GM18873 (cell line): ENCODE data around the gene PCSK5.
"Not testable (repeated sequence)": the region's sequence is repeated elsewhere in the genome, so short reads cannot be mapped to it uniquely, and the experiment has no call there.

Experiments
- ATAC-seq: cut with Tn5 transposase; IDR thresholded peaks from one replicate; pipeline ENCODE4 v1.9.1; 2021; ENCODE audit warnings: mild to moderate bottlenecking, moderate library complexity, moderate number of reproducible peaks; ENCODE audit not compliant: unreplicated experiment, low FRiP score

The PCSK5 gene

DNA sequence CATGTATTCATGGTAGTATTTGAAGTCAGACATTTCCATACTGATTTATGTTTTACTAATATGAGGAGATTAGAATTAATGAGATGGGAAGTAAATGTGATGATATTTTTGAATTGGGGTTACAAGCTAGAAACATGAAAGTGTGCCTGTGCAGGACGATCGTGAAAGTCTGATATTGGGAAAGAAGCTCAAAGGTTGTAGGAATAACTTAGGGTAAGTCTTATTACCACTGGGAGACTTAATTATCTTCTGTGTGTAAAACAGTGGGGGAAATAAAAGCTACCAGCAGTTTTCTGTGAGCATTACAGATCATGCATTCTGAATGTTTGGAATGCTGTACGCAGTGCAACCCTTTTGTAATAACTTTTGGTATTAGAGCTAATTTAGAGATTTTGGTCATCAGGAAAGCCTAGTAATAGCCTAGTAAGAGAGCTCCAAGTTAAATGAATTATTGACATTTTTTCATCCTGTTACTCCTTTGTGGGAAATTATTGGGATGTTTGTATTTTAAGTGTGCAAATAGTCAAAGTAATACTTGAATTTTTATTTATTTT, 153.9 kb downstream of the PCSK5 start:
- ATAC-seq = no peak

DNA sequence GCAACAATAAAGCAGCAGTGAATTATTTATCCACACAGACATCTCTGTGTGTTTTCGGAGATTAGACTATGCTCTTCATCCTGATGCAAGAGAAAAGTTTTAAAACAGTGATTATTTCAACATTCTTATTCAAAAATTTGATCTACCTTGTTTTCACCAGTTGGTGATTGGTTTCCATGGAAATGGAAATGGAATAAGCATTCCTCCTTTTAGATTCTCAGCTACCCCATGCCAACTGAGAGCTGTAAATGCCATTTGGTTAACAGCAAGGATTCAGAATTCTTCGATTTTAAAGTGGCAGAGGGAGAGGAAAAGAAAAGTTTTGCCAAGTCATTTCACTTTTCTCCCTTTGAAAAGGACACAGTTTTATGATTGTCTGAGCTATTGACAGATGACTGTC, 154.7 kb downstream of the PCSK5 start:
- no peak for ATAC-seq

DNA sequence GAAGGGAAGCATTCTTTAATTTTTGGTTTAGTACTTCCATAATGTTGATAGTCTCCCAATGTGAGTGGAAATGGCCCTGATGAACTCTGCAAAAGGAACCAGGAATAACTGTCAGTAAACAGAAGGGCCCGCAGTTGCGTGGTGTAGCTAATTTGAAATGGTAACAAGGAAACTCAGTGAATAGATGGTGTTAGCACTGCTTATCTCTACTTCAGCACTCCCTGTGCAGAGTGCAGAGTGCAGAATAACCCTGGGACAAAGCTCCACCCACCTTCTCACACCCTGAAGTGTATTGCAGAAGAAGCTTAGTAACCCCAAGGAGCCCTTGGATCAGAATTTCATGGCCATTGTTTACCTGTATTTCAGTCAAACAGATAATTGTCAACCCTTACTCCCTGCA, 158.9 kb downstream of the PCSK5 start:
- no peak for ATAC-seq

DNA sequence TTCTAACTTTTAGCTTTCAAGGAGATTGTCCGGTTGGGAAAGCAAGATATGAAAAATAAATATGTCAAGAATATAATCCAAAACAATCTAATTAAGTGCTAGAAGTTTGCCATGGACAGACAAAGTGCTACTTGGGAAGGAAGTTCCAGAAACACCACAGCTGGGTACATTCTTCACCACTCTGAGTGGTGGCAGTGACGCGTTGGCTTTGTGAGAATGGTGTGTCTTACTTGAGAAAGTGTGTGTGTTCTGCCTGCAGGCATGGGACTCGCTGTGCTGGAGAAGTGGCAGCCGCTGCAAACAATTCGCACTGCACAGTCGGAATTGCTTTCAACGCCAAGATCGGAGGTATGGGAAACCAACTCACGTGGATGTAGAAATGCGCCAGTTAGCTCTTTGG, 177.2 kb downstream of the PCSK5 start:
- ATAC-seq = no peak

DNA sequence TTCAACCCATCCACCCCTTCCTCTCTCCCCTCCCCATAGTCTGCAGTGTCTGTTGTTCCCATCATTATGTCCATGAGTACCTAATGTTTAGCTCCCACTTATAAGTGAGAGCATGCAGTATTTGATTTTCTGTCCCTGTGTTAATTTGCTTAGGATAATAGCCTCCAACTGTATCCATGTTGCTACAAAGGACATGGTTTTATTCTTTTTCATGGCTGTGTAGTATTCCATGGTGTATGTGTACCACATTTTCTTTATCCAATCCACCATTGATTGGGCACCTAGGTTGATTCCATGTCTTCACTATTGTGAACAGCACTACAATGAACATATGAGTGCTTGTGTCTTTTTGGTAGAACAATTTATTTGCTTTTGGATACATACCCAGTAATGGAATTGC, 187.1 kb downstream of the PCSK5 start:
- no peak for ATAC-seq

DNA sequence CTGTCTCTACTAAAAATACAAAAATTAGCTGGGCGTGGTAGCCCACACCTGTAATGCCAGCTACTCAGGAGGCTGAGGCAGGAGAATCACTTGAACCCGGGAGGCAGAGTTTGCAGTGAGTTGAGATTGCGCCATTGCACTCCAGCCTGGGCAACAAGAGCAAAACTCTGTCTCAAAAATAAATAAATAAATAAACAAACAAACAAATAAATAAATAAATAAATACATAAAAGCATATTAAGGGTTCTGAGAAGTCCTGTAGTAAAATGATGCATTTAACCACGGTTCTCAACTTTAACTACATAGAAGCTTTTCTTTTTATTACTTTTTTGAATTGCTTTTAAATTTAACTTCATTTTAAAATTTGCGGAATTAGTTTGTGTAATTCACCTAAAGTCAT, 190.8 kb downstream of the PCSK5 start:
- ATAC-seq = not testable (repeated sequence)

DNA sequence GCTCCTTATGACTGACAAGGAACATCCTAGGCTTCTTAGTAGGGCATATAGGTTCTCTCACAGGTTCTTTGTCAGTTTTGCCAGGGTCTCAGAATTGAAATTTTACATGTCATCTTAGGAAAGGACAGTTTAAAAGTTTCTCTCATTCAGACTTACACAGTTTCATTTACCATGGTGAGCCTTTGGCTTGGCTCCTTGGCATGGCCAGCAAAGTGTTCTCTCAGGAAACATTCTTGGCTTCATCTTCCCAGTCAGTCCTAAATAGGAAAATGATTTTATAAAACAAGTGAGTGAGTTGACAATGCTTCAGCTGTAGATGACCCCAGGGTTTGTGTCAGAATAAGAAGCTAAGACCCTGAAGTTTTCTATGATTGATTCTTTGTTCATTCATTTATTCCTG, 191.6 kb downstream of the PCSK5 start:
- no peak for ATAC-seq

DNA sequence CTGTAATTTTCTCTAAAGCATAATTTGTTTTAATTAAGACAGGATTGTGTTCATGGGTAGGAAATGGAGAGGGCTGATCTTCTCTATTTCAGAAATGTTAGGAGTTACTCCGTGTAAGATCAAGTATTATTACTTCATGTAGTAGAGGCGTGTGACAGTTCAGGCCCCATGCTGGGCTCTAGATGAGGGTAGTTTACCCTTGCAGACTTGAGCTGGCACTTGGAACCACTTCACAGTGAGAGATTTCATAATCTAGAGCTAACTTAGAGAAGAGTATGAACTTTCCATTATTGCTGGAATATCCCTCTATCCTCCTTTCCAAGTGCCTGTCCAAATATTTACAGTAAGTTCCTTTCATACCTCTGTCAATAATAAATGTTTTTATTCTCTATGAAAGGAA, 195.1 kb downstream of the PCSK5 start:
- no peak for ATAC-seq

DNA sequence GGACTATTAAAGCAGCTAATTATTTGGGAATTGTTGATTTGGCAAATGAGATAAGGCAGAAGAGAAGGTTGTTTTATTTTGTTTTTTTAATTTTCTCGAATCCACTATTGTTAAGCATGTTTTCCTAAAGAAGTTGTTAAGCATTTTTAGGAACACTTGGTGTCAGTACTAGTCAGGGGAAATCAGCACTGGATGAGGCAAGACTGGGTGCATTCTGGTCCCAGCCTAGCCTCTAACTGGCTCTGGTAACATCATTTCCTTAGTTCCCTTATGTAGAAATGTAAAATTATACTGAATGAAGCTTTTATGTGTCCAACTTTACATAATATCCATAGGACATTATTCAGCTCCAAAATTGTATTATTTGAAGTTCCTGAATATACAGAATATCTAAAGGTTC, 196.1 kb downstream of the PCSK5 start:
- no peak for ATAC-seq

DNA sequence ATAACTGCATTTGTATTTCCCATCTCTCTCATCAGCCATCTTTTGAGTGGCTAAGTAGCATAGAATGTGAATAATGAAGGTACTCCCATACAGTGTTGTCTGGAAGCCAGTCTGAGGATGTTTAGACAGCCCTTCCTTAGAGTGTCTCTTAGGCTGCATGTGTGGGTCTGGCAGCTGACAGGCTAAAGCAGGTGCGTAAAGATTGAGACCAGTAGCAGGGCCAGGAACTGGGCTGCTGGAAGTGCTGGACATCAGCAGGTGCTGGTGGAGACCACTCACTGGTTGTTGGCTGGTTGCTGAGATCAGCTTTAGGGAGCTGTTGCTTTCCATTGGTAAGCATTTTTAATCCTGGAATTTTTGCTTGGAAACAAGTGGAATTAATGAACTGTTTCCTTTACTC, 197.5 kb downstream of the PCSK5 start:
- ATAC-seq = no peak

DNA sequence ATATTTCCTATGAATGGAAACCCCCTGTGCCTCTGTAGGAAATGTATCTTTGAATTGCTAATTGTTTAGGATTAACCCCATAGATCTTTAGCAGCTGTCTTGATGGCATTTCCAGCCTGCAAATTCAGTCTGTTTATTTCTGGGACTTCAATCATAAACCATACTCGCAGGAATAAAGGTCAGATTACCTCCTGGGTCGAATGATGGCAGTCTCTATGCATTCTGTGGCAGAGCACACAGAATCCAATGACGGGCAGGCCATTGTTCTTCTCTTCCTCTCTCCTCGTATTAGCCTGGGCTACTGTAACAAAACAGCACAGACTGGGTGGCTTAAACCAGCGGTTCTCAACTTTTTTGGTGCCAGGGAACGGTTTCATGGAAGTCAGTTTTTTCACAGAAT, 199.9 kb downstream of the PCSK5 start:
- no peak for ATAC-seq

DNA sequence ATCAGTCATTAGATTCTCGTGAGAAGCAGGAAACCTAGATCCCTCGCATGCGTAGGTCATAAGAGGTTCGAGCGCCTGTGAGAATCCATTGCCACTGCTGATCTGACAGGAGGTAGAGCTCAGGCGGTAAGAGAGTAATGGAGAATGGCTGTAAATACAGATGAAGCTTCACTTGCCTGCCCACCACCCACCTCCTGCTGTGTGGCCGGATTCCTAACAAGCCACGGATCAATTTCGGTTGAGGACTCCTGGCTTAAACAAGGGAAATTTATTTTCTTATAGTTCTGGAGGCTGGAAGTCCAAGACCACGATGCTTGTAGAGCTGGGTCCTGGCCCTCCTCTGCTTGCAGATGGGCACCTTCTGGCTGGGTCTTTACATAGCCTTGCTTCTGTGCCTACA, 200.4 kb downstream of the PCSK5 start:
- ATAC-seq = no peak

DNA sequence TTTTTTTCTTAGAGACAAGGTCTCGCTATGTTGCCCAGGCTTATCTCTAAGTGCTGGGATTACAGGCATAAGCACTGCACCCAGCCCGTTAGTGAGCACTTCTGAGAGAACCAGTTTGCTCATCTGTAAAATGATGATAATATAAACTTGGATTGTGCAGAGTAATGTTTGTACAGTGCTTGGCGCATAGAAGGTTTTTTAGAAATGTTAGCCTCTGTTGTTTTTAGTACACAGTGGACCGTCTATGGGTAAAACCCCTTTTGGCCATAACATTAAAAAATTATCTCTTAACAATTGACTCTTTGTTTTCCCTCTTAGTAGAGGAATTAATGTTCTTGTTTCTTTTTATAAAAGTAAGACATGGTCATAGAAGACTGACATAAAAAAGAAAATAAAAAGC, 202.1 kb downstream of the PCSK5 start:
- ATAC-seq = no peak

DNA sequence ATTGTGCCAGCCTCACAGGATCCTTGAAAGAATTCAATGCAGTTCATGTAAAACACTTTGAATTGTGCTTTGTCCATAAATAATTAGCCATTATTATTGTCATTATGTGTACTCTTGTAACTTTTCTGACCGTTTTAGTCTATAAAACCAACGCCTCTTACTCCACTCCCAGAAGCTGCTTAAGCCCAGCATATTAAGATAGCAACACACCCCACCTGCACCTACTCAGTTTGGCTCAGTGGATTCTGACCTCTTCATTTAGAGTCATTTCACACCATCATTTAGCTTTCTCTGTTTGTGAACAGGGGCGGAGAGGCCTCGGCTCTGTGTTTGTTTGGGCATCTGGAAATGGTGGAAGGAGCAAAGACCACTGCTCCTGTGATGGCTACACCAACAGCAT, 205.1 kb downstream of the PCSK5 start:
- no peak for ATAC-seq

DNA sequence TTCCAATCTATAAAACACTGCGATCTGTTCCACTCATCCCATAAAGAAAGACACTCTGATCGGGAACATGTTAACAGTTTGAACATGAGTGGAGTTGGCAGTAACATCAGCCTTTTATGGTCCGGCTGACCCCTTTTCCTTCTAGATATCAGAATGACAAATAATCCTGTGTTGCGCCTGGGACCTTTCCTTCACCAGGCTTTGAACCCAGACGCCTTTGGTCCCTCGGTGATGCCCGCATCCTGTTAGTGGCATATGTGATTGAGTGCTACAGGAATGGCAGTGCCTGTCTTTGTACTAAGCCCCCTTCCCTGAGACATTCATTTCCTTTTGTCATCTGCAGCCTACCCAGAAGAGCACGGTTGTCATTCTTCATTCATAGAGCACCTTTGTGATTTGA, 209.0 kb downstream of the PCSK5 start:
- no peak for ATAC-seq

DNA sequence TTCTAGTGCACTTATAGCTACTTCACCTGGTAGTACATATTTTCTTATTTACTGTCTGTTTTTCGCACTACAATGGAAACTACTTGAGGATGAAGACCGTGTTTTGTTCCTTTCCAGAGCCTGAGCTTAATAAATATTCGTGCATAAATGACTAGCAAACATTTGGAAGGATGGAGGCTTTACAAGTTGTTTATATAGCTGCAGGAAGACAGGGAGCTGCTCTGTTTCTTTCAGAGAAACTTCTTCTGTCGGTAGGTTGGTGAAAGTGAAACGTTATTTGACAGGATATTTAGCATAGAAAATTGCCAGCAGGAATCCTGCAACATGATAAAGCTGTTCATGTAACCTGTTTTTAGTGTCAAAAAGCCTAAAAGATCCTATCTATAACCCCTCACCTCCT, 210.6 kb downstream of the PCSK5 start:
- no peak for ATAC-seq

DNA sequence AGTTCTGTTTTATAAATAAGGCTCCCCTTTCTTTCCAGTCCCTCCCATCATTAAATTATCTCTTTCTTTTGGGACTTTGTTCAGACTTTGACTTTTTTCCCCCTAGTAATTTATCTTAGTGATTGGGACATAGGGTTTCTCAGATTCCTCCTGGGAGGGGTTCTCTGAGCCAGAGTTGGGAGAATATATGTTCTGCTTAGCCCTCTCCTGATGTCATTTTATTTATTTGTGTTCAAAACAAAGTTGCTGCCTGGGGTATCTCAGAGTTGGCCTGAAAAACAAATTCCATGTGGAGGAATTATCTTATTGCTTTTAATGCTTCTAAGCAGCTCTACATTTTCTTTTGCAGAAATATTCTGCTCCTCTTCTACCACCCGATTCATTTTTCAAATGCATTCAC, 211.0 kb downstream of the PCSK5 start:
- ATAC-seq = no peak

DNA sequence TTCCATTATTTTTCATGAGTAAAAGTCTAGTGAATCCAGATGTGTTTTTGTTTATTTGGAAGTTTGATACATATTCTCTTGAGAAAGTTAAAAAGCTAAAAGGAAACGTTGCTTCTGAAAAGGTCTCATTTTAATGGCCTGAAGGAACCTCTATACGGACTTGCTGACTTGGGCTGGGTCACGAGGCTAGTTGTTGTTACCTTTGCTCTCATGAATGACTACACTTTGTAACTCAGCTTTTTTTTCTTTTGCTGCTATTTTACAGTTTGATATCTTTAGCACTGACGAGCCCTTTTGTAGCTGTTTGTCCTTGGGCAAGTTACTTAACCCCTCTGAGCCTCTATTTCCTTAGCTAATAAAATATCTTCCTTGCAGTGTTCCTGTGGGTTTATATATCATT, 211.5 kb downstream of the PCSK5 start:
- ATAC-seq = no peak

DNA sequence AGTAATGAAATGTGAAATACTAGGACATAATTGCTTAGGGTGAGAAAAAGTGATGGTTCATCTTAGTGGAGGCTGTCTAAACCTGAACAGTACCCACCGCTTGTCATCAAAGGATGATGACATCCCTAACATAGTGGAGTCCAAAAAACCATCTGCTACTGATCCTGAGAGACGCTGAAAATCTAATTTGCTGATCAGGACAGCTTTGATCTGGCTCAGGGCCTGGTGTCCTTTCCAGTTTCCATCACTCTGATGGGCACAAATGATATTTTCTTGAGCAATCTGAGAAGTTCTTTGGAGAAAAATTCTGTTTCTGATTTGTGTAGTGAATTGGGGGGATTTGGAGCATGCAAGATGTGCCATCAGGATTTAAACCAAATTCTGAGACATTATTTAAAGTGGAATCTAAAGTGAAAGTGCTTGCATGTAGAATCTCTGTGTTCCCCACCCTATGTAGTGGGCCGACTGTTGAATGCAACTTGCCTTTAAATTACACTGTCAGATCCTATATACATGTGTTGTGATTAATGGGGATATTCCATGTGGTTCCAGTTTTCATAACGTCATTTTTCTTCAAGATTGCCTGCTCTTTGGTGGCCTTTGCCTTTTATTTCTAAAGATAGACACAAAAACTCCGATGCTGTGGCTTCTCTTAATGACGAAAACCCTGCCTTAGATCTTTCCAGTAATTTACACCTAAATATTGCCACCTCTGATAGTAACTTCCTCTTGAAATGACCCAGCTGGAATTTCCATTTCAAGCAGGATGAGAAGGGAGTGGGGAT, 213.2 kb downstream of the PCSK5 start:
- ATAC-seq = no peak

DNA sequence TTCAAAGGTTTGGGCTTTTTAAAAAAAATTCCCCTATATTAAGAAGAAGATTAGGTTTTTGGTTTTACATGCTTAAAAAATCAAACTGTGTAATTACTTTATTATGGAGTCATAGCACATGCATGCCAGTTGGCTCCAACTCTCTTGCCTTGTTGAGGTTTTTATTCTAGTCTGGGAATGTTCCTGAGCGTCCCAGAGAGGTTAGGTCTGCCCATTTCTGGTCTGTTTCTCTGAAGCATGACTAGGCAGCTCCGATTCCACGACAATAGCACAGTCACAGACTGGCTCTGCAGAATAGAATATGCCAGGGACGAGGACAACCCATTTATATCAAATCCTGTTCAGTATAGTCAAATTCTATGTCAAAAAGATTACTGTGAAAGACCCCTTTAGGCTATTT, 217.0 kb downstream of the PCSK5 start:
- ATAC-seq = no peak

DNA sequence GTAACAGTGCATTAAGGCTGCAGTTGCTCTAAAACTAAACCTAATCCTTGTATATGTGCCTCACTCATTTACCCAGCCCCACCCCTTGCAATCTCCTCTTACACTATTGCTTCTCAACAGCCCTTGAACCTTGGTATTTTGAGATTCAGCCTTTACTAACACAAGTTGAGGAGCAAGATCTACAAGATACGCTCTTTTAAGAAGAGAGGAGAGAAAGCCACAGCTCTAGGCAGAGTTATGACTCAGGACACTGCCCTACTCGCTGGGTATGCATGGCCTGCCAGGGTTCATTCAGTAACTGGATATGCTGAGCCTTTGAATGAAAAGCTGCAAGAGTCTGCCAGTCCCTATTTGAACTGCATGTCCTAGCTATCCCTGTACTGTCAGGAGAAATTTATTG, 219.5 kb downstream of the PCSK5 start:
- no peak for ATAC-seq

DNA sequence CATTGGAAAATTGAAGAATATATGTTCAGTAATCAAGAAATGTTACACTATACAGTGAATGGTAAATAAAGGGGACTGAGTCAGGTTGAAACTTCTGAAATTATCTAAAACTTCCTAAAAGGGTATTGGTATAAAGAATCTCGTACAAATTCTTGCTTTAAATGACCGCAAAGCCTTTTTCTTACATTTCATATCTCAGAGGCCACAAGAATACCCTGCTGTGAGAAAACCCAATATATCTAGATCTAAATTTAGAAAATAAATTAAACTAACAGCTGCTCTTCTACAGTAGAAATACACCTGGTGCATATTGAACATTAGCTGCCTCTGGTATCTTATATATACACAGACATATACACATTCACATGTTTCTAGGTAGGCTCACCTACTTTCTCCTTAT, 221.7 kb downstream of the PCSK5 start:
- no peak for ATAC-seq

DNA sequence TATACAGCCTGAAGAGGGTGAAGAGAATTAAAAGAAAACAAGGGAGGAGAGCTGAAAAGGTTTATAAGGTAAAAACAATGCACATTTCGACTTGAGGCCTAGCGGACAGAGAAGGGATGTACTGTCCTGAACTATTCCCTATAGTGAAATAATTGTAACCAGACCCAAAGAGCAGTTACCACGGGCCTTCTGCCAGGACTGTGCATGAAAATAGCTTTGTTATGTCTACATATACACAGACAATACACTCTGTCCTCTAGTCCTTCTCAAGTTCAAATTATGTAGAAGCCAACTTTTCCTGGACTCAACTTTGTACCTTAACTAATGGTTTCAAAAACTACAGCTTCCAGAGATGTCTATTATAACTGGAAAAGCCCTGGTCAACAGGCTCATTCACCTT, 223.7 kb downstream of the PCSK5 start:
- ATAC-seq = no peak
